NB4 (cell line): Measurements from ENCODE around the gene DDX47.
A peak's percentile ranks its signal among the peaks of the same experiment; 100 is the strongest.
"Not testable (repeated sequence)": the region's sequence is repeated elsewhere in the genome, so short reads cannot be mapped to it uniquely, and the experiment has no call there.

Experiments
- DNase-seq: peaks from one replicate; pipeline ENCODE4 v3.0.0; 2010; ENCODE audit warnings: low read depth
- H3K4me3 ChIP-seq: one replicate; pipeline ENCODE4 v1.5.1; 2011; ENCODE audit warnings: mild to moderate bottlenecking, low read depth, low read length, moderate library complexity
- MYC ChIP-seq: IDR thresholded peaks from 2 replicates; pipeline ENCODE4 v1.6.1; 2011; ENCODE audit warnings: low read depth, low read length
- POLR2A ChIP-seq: IDR thresholded peaks from 2 replicates; pipeline ENCODE4 v1.6.1; 2011; ENCODE audit warnings: mild to moderate bottlenecking; ENCODE audit not compliant: insufficient read length; ENCODE audit errors: extremely low read depth
- TF ChIP-seq, protein P1 (sequence below): IDR thresholded peaks from 2 replicates; pipeline ENCODE4 v1.6.1; 2011; ENCODE audit warnings: low read depth, low read length
- TF ChIP-seq, protein P2 (sequence below): IDR thresholded peaks from one replicate; pipeline ENCODE4 v1.5.1; 2012; ENCODE audit warnings: low read depth, low read length

The DDX47 gene

DNA sequence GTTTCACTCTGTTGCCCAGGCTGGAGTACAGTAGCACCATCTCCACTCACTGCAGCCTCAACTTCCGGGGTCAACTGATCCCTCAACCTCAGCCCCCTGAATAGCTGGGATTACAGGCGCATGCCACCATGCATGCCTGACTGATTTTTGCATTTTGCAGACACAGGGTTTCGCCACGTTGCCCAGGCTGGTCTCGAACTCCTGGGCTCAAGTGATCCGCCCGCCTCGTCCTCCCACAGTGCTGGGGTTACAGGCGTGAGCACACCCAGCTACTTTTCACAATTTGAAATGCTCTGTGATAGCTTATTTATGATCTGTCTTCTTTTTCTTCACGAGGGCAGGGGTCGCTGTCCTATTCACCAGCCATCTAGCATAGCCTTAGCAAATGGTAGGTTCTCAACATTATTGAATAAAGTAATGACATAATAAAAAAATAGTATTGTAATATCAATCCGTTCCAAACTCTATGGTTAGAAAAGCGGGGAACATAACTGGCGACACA, 477 bp upstream of the DDX47 start:
- DNase-seq = no peak
- H3K4me3 ChIP-seq = no peak overlapping the region
- TF ChIP-seq POLR2A (no peak), MYC (no peak)
- TF ChIP-seq, protein P1, sequence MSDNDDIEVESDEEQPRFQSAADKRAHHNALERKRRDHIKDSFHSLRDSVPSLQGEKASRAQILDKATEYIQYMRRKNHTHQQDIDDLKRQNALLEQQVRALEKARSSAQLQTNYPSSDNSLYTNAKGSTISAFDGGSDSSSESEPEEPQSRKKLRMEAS = no peak
- TF ChIP-seq, protein P2, sequence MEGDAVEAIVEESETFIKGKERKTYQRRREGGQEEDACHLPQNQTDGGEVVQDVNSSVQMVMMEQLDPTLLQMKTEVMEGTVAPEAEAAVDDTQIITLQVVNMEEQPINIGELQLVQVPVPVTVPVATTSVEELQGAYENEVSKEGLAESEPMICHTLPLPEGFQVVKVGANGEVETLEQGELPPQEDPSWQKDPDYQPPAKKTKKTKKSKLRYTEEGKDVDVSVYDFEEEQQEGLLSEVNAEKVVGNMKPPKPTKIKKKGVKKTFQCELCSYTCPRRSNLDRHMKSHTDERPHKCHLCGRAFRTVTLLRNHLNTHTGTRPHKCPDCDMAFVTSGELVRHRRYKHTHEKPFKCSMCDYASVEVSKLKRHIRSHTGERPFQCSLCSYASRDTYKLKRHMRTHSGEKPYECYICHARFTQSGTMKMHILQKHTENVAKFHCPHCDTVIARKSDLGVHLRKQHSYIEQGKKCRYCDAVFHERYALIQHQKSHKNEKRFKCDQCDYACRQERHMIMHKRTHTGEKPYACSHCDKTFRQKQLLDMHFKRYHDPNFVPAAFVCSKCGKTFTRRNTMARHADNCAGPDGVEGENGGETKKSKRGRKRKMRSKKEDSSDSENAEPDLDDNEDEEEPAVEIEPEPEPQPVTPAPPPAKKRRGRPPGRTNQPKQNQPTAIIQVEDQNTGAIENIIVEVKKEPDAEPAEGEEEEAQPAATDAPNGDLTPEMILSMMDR = no peak

DNA sequence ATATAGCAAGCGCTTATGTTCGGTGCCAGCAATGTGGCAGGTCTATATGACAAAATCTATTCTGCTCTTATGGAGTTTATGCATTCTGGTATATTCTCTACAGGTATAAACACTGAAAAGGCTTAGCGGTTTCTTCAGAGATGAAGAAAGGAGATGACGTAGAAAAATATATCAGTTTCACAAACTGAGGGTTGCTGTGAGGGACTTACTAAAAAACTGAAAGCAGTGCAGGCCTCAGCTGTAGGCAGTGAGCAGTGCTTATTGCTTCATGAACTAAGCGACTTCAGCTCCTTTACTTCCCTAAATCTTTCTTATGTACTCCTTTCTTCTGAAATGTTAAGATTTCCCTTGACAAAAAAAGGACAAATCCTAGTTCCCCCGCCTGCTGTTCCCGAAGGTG, 4.5 kb downstream of the DDX47 start:
- no peak overlapping the region for H3K4me3 ChIP-seq
- peak; percentile 26 for DNase-seq
- TF ChIP-seq, protein P2 = no peak
- TF ChIP-seq, protein P1 = no peak
- TF ChIP-seq POLR2A = no peak

DNA sequence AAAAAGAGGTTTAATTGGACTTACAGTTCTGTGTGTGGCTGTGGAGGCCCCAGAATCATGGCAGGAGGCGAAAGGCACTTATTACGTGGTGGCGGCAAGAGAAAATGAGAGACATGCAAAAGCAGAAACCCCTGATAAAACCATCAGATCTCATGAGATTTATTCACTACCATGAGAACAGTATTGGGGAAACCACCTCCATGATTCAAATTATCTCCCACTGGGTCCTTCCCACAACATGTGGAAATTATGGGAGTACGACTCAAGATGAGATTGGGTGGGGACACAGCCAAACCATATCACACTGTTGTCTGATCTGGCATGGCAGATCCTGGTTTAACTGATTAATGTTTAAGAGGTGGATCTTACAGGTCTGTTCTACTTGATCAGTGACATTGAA, 5.6 kb downstream of the DDX47 start:
- no peak for DNase-seq
- TF ChIP-seq, protein P2 = no peak
- TF ChIP-seq, protein P1 = no peak
- no peak for TF ChIP-seq POLR2A
- TF ChIP-seq MYC = no peak
- no peak overlapping the region for H3K4me3 ChIP-seq

DNA sequence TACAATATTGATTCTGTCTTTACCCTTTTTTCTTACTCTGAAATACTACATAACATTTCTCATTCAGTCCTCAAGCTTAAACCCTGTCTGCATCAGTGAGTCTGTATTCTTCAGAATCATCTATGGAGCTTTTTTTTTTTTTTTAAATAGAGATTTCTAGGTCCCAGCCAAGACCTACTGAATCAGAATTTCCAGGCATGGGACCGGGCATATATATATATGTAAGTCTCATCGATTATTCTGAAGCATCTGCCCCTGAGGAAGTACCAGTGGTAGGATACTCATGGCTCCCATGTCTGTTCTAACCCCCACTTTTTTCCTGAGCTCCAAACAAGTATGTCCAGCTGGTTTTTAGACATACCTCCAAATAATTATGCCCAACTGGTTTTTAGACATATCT, 6.1 kb downstream of the DDX47 start:
- DNase-seq = no peak
- no peak overlapping the region for H3K4me3 ChIP-seq
- TF ChIP-seq MYC (no peak), POLR2A (no peak)
- TF ChIP-seq, protein P2 = no peak
- TF ChIP-seq, protein P1 = no peak

DNA sequence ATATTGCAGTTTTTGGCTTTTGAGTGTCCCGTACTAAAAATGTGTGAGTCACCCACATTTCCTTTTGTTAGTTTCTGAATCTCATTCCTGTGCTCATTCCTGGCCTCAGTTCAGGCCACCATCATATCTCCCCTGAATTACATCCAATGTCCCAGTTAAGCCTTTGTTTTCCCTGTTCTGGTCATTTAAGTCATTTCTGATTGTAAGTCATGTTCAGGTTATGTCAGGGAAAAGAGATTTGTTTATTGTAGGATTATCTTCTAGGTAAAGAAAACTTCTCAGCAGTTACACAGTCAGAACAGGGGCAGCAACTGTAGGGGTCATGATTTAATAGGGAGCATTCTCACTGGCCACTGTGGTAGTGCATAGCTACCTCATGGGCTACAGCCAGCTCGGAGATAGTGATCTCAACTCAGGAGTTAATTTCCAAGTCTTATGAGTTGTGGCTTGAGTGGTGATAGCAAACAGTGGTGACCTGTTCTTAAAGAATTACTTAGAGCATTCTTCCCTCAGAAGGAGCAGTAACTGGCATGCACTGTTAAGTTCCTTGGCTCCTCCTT, 6.7 kb downstream of the DDX47 start:
- TF ChIP-seq MYC (no peak), POLR2A (no peak)
- TF ChIP-seq, protein P1 = no peak
- TF ChIP-seq, protein P2 = no peak
- H3K4me3 ChIP-seq = no peak overlapping the region
- DNase-seq = no peak

DNA sequence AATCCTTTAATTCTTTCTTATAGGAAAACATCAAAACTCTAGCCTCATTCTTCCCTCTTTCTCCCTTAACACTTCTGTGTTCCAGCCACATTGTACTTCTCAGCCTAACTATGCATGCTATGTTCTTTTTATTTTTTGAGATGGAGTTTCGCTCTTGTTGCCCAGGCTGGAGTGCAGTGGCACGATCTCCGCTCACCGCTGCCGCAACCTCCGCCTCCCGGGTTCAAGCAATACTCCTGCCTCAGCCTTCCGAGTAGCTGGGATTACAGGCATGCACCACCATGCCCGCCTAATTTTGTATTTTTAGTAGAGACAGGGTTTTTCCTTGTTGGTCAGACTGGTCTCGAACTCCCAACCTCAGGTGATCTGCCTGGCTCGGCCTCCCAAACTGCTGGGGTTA, 7.2 kb downstream of the DDX47 start:
- not testable (repeated sequence) for H3K4me3 ChIP-seq, DNase-seq
